Astrocyte (in vitro differentiated cells and primary cell): ENCODE measurements around the gene DKKL1. TPM values are rescaled to one million over a fixed set of nuclear protein-coding genes. Genes with fewer than 3 reads are reported as not detected.

Source experiments
- DNase-seq: peaks from one replicate; pipeline ENCODE4 v3.0.0-alpha.2; 2010; ENCODE audit warnings: low read depth
- FAIRE-seq: peaks from 2 replicates; lab custom pipeline; 2011; peaks lifted over from hg19 to GRCh38; lab: Jason Lieb, UNC
- H2AFZ ChIP-seq: 2 replicates; pipeline ENCODE4 v1.6.0; 2012; ENCODE audit warnings: low read depth, low read length, inconsistent platforms
- H3K27ac ChIP-seq: 2 replicates; pipeline ENCODE4 v1.5.1; 2011; ENCODE audit warnings: low read depth, low read length, inconsistent platforms
- H3K27me3 ChIP-seq: 2 replicates; pipeline ENCODE4 v1.6.0; 2011; ENCODE audit warnings: low read length, inconsistent platforms; ENCODE audit not compliant: insufficient read depth
- H3K36me3 ChIP-seq: 2 replicates; pipeline ENCODE4 v1.5.1; 2011; ENCODE audit warnings: low read length, inconsistent platforms; ENCODE audit not compliant: insufficient read depth
- H3K4me1 ChIP-seq: 2 replicates; pipeline ENCODE4 v1.5.1; 2011; ENCODE audit warnings: low read length, inconsistent platforms; ENCODE audit not compliant: insufficient read depth
- H3K4me2 ChIP-seq: 2 replicates; pipeline ENCODE4 v1.6.0; 2012; ENCODE audit warnings: low read length, inconsistent platforms
- H3K4me3 ChIP-seq: 2 replicates; pipeline ENCODE4 v1.5.1; 2011; ENCODE audit warnings: low read depth, mild to moderate bottlenecking, low read length, inconsistent platforms; ENCODE audit not compliant: insufficient read depth
- H3K79me2 ChIP-seq: 2 replicates; pipeline ENCODE4 v1.6.0; 2012; ENCODE audit warnings: mild to moderate bottlenecking, low read length, inconsistent platforms; ENCODE audit not compliant: insufficient read depth
- H3K9ac ChIP-seq: 2 replicates; pipeline ENCODE4 v1.6.0; 2012; ENCODE audit warnings: mild to moderate bottlenecking, low read length, inconsistent platforms
- H3K9me3 ChIP-seq: 2 replicates; pipeline ENCODE4 v1.5.1; 2012; ENCODE audit warnings: low read depth, mild to moderate bottlenecking, low read length, inconsistent platforms; ENCODE audit not compliant: insufficient read depth
- H4K20me1 ChIP-seq: 2 replicates; pipeline ENCODE4 v1.6.0; 2012; ENCODE audit warnings: low read length, inconsistent platforms; ENCODE audit not compliant: insufficient read depth
- H3K27ac Mint-ChIP-seq: one replicate; pipeline ENCODE4 v1.8.0; 2021; ENCODE audit warnings: mild to moderate bottlenecking, mixed read lengths; ENCODE audit not compliant: unreplicated experiment
- H3K27me3 Mint-ChIP-seq: one replicate; pipeline ENCODE4 v1.8.0; 2021; ENCODE audit warnings: low read depth, mixed read lengths; ENCODE audit not compliant: unreplicated experiment
- H3K36me3 Mint-ChIP-seq: one replicate; pipeline ENCODE4 v1.8.0; 2021; ENCODE audit warnings: low read depth, mixed read lengths; ENCODE audit not compliant: unreplicated experiment
- H3K4me1 Mint-ChIP-seq: one replicate; pipeline ENCODE4 v1.8.0; 2021; ENCODE audit warnings: low read depth, mixed read lengths; ENCODE audit not compliant: unreplicated experiment
- H3K4me3 Mint-ChIP-seq: one replicate; pipeline ENCODE4 v1.8.0; 2021; ENCODE audit warnings: mild to moderate bottlenecking, moderate library complexity, mixed read lengths; ENCODE audit not compliant: unreplicated experiment
- H3K9me3 Mint-ChIP-seq: one replicate; pipeline ENCODE4 v1.8.0; 2021; ENCODE audit warnings: mild to moderate bottlenecking, mixed read lengths; ENCODE audit not compliant: unreplicated experiment
- EZH2 ChIP-seq: IDR thresholded peaks from 2 replicates; pipeline ENCODE4 v1.6.1; 2012; ENCODE audit warnings: mild to moderate bottlenecking, low read length, inconsistent platforms; ENCODE audit not compliant: insufficient read depth
- total RNA-seq: library from RNA; stranded (reverse); gene quantifications from 2 replicates; pipeline ENCODE4 v1.2.1, GENCODE V29; 2021
- TF ChIP-seq, protein P1 (sequence below): IDR thresholded peaks from 2 replicates; pipeline ENCODE4 v1.5.1; 2011; ENCODE audit warnings: low read depth, mild to moderate bottlenecking, inconsistent platforms, low read length, moderate library complexity; ENCODE audit not compliant: insufficient read depth

The DKKL1 gene
- total RNA-seq, 1 donor from 2014 or later: 1.1 TPM

DNA sequence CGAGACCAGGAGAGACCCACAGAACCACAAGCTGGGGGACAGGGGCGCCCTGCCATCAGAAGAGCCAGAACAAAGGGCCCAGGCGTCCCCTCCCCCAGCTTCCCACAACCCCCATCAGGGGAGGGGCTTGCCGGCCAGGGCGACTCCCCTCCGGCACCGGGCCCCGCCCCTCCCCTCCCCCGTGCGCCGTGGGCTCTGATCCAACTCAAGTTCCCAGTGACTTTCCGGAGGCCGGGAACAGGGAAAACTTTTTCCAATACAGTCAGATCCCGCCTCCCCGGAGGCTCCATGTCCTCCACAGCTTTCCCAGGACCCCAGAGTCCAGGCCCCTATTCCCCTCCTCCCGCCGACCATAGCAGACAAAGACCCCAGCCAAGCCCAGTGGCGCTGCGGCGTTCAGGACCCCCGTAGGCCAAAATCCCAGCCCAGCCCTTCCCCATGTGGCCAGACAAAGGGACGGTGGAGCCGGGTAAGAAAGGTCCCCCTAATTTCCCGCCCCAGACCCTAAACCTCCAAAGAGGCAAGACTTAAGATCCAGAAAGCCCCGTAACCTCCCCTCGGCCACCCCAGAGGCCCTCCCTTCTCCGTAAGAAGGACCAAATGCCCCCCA, 2.1 kb upstream of the DKKL1 start:
- H3K4me1 Mint-ChIP-seq: peaks cover 8% of the 10 kb centered on the region
- Histone ChIP-seq H3K36me3 (peaks cover 8% of the 10 kb centered on the region), H3K27me3 (no peaks in the 10 kb centered on the region), H3K9me3 (no peaks in the 10 kb centered on the region), H3K9ac (peak overlapping the region; percentile 98), H3K4me2 (peak overlapping the region; percentile 93), H2AFZ (peak overlapping the region; percentile 64), H3K4me1 (peaks cover 16% of the 10 kb centered on the region), H3K27ac (peak overlapping the region; percentile 94), H3K4me3 (peak overlapping the region; percentile 94), H3K79me2 (peaks cover 49% of the 10 kb centered on the region), H4K20me1 (peaks cover 10% of the 10 kb centered on the region)
- H3K27me3 Mint-ChIP-seq: peaks cover 2% of the 10 kb centered on the region
- peak overlapping the region; percentile 90 for H3K27ac Mint-ChIP-seq
- H3K4me3 Mint-ChIP-seq: no peak overlapping the region
- H3K9me3 Mint-ChIP-seq: no peaks in the 10 kb centered on the region
- TF ChIP-seq, protein P1, sequence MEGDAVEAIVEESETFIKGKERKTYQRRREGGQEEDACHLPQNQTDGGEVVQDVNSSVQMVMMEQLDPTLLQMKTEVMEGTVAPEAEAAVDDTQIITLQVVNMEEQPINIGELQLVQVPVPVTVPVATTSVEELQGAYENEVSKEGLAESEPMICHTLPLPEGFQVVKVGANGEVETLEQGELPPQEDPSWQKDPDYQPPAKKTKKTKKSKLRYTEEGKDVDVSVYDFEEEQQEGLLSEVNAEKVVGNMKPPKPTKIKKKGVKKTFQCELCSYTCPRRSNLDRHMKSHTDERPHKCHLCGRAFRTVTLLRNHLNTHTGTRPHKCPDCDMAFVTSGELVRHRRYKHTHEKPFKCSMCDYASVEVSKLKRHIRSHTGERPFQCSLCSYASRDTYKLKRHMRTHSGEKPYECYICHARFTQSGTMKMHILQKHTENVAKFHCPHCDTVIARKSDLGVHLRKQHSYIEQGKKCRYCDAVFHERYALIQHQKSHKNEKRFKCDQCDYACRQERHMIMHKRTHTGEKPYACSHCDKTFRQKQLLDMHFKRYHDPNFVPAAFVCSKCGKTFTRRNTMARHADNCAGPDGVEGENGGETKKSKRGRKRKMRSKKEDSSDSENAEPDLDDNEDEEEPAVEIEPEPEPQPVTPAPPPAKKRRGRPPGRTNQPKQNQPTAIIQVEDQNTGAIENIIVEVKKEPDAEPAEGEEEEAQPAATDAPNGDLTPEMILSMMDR: no peak
- TF ChIP-seq EZH2: no peak
- H3K36me3 Mint-ChIP-seq: peaks cover 12% of the 10 kb centered on the region
- FAIRE-seq: no peak
- peak; percentile 65 for DNase-seq

DNA sequence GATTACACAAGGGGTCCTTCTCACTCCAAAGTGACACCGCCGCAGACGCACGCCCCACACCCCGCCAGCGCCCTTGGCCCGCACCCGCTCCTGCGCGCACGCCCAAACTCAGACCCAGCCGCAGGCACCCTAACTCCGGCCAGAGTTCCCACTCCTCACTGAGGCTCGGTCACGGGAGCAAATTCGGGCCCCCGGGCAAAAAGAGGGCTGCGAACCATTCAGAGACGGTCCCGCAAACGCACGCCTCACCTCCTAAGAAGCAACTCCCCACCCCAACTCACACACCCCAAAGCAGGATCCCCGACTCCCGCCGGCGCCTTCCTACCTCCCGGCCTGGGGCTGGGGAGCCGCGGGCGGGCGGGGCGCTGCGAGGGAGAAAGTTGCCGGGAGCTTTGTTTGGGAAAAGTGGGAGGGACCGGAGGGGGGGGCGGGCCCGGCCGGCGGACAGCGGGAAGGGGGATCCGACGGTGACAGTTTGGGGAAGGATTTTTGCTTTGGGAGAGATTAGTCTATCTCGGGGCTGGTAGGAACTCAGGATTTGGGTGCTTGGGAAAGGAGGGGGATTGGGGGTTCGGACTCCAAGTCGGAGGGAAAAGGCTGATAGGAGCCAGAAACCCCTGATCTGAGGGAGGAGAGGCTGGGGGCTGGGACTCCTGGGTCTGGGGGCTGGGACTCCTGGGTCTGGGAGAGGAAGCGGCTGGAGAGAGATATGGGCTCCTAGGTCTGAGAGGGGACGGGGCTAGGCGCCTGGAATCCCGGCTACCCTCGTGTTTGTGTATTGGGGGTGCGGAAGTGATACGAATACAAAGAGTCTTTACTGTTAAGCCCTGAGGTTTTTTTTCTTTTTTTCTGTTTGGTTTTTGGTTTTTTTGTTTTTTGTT, 1.4 kb upstream of the DKKL1 start, which contains the start of gene TEAD2:
Gene TEAD2 (minus strand): TSS at position 369 of the 881 bp plus-strand sequence. CDS start 2,341 bp downstream, outside the sequence.
- Histone ChIP-seq H3K36me3 (peaks cover 8% of the 10 kb centered on the region), H3K9ac (peak within 1 kb of the TSS; percentile 98), H3K27ac (peak within 1 kb of the TSS; percentile 94), H3K79me2 (peaks cover 43% of the 10 kb centered on the region), H2AFZ (peak within 1 kb of the TSS; percentile 75), H4K20me1 (peaks cover 4% of the 10 kb centered on the region), H3K4me2 (peak within 1 kb of the TSS; percentile 93), H3K4me1 (peaks cover 14% of the 10 kb centered on the region), H3K4me3 (peak within 1 kb of the TSS; percentile 94), H3K9me3 (no peaks in the 10 kb centered on the region), H3K27me3 (no peaks in the 10 kb centered on the region)
- no peak for FAIRE-seq
- Mint-ChIP-seq H3K27ac (peak within 1 kb of the TSS; percentile 90), H3K27me3 (peaks cover 2% of the 10 kb centered on the region), H3K4me3 (no peak within 1 kb of the TSS), H3K9me3 (no peaks in the 10 kb centered on the region), H3K36me3 (peaks cover 11% of the 10 kb centered on the region), H3K4me1 (peaks cover 3% of the 10 kb centered on the region)
- peak; percentile 39 for DNase-seq
- TF ChIP-seq EZH2: no peak
- TF ChIP-seq, protein P1: no peak
